Measurements from ENCODE around the gene TMEM9B. TPM values are rescaled to one million over a fixed set of nuclear protein-coding genes. Genes with fewer than 3 reads are reported as not detected.
A peak's percentile ranks its signal among the peaks of the same experiment; 100 is the strongest.
"Not testable (repeated sequence)": the region's sequence is repeated elsewhere in the genome, so short reads cannot be mapped to it uniquely, and the experiment has no call there.

The TMEM9B gene
- total and polyA plus RNA-seq, 4 donors, result 35.3 to 55.9 (median 44.7) TPM

GRCh38 chr11:8937659-8938058 lies 26.6 kb downstream of the TMEM9B start:
- no peak for TF ChIP-seq CTCF (IDR thresholded peaks at IDR 0.05; ENCODE audit: control extremely low read depth, extremely low read depth)
- ATAC-seq (ENCODE audit: insufficient read depth, low FRiP score) (no peak), DNase-seq (no peak)
- no peaks in the 10 kb centered on the region for H3K9me3 ChIP-seq (ENCODE audit: control insufficient read depth in 4 of 4, insufficient read depth in 3 of 4, low read length in 3 of 4)
- no peaks in the 10 kb centered on the region for H3K36me3 ChIP-seq (ENCODE audit: control insufficient read depth in 4 of 4, insufficient read depth in 4 of 4, low read length in 4 of 4)
- no peak overlapping the region for H3K27ac ChIP-seq (ENCODE audit: low read depth in 1 of 2, low read length in 1 of 2)
- WGBS, 2 donors, result 87 to 91% methylated on average over 14 of the region's 14 CpGs
- no peak overlapping the region for H3K4me3 ChIP-seq
- H3K9ac ChIP-seq (ENCODE audit: insufficient read depth in 1 of 2, low read length in 2 of 2), result no peak overlapping the region
- H3K4me1 ChIP-seq (ENCODE audit: control insufficient read depth in 5 of 5, insufficient read depth in 5 of 5, low read length in 5 of 5), result peaks cover 0 to 6% (median 0%) of the 10 kb centered on the region in 5 donors
- H3K27me3 ChIP-seq (ENCODE audit: control insufficient read depth in 3 of 3, insufficient read depth in 3 of 3, low read length in 2 of 3), result no peaks in the 10 kb centered on the region

DNA sequence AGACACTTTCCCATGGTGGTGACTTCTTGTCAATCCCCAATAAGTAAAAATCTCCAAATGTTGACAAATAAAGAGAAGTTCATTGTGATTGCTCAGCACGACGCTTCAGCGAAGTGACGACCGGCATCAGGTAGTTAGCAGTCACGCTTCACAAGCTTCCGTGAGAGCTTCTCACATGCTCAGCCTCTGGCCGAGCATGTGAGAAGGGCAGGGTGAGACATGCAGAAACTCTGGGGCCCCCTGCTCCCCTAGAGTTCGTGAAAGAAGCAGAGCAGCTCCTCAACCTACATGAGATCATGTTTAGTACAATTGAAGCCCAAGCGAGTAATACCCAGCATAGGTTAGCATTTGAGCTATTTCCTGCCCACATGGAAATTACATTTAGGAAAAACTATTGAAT lies 27.1 kb downstream of the TMEM9B start:
- DNase-seq, result no peak
- WGBS, 2 donors, result 93 to 95% methylated on average over 10 of the region's 10 CpGs

DNA sequence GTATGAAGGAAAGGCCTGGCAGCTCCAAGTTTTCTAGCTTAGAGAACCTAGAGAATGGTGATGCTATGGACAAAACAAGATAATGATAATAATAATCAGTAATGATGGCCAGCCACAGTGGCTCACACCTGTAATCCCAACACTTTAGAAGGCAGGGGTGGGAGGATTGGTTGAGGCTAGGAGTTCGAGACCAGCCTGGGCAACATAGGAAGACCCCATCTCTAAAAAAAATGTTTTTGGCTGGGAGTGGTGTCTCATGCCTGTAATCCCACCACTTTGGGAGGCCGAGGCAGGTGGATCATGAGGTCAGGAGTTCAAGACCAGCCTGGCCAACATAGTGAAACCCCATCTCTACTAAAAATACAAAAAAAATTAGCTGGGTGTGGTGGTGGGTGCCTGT lies 28.5 kb downstream of the TMEM9B start:
- ATAC-seq (ENCODE audit: insufficient read depth, low FRiP score); H3K27ac ChIP-seq (ENCODE audit: low read depth in 1 of 2, low read length in 1 of 2); H3K36me3 ChIP-seq (ENCODE audit: control insufficient read depth in 4 of 4, insufficient read depth in 4 of 4, low read length in 4 of 4); H3K9ac ChIP-seq (ENCODE audit: insufficient read depth in 1 of 2, low read length in 2 of 2); DNase-seq; H3K4me1 ChIP-seq (ENCODE audit: control insufficient read depth in 5 of 5, insufficient read depth in 5 of 5, low read length in 5 of 5); H3K4me3 ChIP-seq; H3K27me3 ChIP-seq (ENCODE audit: control insufficient read depth in 3 of 3, insufficient read depth in 3 of 3, low read length in 2 of 3); H3K9me3 ChIP-seq (ENCODE audit: control insufficient read depth in 4 of 4, insufficient read depth in 3 of 4, low read length in 3 of 4): not testable (repeated sequence)
- 89 to 94% methylated on average over 2 of the region's 2 CpGs for WGBS, 2 donors

More for the DNA sequence above, 27.1 kb downstream of the TMEM9B start:
- no peak overlapping the region for H3K27ac ChIP-seq (ENCODE audit: low read depth in 1 of 2, low read length in 1 of 2)
- no peak for TF ChIP-seq CTCF (IDR thresholded peaks at IDR 0.05; ENCODE audit: control extremely low read depth, extremely low read depth)
- no peaks in the 10 kb centered on the region for H3K9me3 ChIP-seq (ENCODE audit: control insufficient read depth in 4 of 4, insufficient read depth in 3 of 4, low read length in 3 of 4)
- H3K4me1 ChIP-seq (ENCODE audit: control insufficient read depth in 5 of 5, insufficient read depth in 5 of 5, low read length in 5 of 5), result peaks cover 0 to 6% (median 0%) of the 10 kb centered on the region in 5 donors
- H3K36me3 ChIP-seq (ENCODE audit: control insufficient read depth in 4 of 4, insufficient read depth in 4 of 4, low read length in 4 of 4), result no peaks in the 10 kb centered on the region
- H3K9ac ChIP-seq (ENCODE audit: insufficient read depth in 1 of 2, low read length in 2 of 2), result no peak overlapping the region
- ATAC-seq (ENCODE audit: insufficient read depth, low FRiP score), result no peak
- H3K4me3 ChIP-seq, result no peak overlapping the region
- H3K27me3 ChIP-seq (ENCODE audit: control insufficient read depth in 3 of 3, insufficient read depth in 3 of 3, low read length in 2 of 3), result no peaks in the 10 kb centered on the region

DNA sequence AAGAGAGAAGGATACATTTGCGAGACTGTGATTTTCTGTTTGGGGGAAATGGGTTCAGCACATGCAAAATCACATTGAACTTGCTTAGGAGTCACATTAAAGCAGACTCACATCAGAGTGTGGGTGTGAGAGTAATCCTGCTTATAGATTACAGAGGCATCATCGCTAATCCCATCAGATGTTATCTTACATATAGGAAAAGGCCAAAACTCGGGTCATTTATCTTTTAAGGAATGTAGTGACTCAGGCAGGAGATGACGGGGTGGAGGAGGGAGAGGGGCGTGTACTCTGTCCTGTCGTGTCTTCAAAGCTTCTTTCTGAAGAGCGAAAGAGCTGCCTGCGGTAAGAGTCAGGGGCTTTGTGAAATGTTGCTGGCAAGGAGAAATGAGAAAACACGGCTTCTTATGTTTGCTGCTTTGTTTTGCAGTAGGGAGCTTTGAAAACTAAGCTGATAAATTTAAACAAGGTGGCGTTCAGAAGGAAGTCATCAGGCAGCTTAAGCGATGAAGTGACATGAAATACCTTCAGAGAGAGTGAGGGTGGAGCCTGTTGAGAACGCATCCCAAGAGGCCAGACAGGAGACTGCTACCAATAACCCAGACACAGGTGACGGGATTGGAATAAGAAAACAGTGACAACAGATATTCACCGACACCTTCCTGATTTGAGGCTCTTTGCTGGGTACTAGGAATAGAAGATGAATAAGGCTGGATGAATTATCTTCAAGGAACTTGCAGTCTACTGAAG lies 29.3 kb downstream of the TMEM9B start:
- peak in 2 of 3 donors; percentile 15 to 29 for DNase-seq
- no peaks in the 10 kb centered on the region for H3K4me1 ChIP-seq (ENCODE audit: control insufficient read depth in 5 of 5, insufficient read depth in 5 of 5, low read length in 5 of 5)
- H3K9ac ChIP-seq (ENCODE audit: insufficient read depth in 1 of 2, low read length in 2 of 2), result peak overlapping the region; percentile 11 to 42
- no peaks in the 10 kb centered on the region for H3K27me3 ChIP-seq (ENCODE audit: control insufficient read depth in 3 of 3, insufficient read depth in 3 of 3, low read length in 2 of 3)
- ATAC-seq (ENCODE audit: insufficient read depth, low FRiP score), result no peak
- H3K27ac ChIP-seq (ENCODE audit: low read depth in 1 of 2, low read length in 1 of 2), result no peak overlapping the region
- no peak for TF ChIP-seq CTCF (IDR thresholded peaks at IDR 0.05; ENCODE audit: control extremely low read depth, extremely low read depth)
- 61 to 70% methylated on average over 14 of the region's 14 CpGs for WGBS, 2 donors
- no peaks in the 10 kb centered on the region for H3K36me3 ChIP-seq (ENCODE audit: control insufficient read depth in 4 of 4, insufficient read depth in 4 of 4, low read length in 4 of 4)
- no peak overlapping the region for H3K4me3 ChIP-seq
- H3K9me3 ChIP-seq (ENCODE audit: control insufficient read depth in 4 of 4, insufficient read depth in 3 of 4, low read length in 3 of 4), result no peaks in the 10 kb centered on the region

Data from lung (tissue), 12 donors.